Retina (tissue), 1 donor: ENCODE measurements around the gene HNRNPA2B1.
"Not testable (repeated sequence)": the region's sequence is repeated elsewhere in the genome, so short reads cannot be mapped to it uniquely, and the experiment has no call there.

Experiments used
- DNase-seq: peaks from one replicate; pipeline ENCODE4 v3.0.0-alpha.2; 2016

The HNRNPA2B1 gene

DNA sequence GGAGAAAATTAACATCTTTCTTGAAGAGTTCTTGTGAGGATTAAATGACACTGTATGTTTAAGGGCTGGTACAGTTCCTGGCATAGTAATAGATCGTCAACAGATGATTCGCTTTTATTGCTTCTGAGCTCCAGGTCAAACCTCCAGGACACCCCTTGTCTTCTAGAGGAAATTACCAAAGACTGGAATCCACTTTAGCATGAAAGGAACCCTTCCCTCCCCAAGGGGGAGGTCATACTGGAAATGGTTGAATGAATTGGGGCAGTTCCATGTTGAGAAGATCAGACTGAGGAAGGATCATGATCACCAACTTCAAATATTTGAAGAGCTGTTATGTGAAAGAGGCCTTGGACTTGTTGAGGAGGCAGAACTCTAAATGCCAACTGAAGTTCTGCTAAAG, 39.6 kb downstream of the HNRNPA2B1 start:
- DNase-seq, result no peak

DNA sequence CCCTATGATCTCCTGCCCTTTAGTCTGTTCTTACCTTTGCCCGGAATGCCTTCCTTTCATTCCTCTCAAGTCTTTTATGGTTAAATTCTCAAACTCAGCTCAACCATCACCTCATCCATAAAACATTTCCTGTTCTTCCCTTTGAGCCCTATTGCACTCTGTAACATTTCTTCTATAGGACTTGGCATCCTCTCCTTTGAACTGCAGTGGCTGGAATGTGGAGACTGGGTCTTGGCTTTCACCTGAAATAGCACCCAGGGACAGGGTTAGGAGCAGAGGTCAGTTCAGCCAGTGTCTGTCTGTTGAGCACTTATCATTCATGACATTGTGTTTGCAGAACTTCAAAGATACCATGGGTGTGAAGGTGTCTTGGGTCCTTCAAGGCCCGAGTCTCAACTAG, 41.3 kb downstream of the HNRNPA2B1 start:
- DNase-seq, result no peak

DNA sequence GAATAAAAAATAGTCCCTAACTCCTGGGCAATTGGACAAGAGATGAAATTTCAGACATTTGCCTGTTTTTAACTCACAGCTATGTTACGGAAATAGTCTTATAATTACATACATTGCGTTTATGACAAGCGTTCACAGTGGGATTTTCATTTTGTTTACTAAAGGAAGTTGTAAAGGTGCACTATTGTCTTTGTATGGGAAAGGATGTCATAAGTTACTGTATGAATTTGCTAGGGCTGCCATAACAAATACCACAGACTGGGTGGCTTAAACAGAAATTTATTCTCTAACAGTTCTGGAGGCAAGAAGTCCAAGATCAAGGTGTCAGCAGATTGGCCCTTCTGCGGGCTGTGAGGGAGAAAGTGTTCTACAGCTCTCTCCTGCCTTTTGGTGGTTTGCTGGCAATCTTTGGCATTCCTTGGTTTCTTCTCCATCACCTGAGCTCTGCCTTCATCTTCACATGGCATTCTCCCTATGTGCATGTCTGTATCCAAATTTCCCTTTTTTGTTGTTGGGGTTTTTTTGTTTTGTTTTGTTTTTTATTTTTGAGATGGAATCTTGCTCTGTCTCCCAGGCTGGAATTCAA, 42.9 kb downstream of the HNRNPA2B1 start:
- DNase-seq, result no peak

DNA sequence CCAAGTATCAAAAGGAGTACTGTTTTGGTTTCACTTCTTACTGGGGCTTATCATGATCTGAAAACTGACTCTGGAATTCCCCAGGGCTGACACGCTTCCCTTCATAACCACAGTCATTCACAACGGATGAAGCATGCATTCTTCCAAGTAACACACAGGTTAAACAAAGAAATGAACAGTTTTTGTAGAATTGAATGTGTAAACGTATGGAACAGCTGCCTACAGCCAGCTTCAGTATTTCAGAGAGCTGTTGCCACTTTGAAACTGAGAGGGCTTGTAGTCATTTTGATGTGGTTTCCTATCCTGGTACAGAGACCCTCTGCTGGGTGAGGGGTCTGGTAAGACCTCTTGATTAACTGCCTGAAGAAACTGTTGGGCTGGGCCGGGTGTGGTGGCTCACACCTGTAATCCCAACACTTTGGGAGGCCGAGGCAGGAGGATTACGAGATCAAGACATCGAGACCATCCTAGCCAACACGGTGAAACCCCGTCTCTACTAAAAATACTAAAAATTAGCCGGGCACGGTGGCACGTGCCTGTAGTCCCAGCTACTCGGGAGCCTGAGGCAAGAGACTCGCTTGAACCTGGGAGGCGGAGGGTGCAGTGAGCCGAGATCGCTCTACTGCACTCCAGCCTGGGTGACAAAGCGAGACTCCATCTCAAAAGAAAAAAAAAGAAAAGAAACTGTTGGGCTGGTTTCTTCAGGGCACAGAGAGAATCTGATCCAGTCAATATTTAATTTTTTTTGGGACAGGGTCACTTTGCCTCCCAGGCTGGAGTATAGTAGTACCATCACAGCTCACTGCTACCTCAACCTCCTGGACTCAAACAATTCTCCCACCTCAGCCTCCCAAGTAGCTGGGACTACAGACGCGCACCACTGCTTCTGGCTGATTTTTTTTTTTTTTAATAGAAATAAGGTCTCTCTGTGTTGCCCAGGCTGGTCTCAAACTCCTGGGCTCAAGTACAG, 43.8 kb downstream of the HNRNPA2B1 start:
- DNase-seq, result no peak

DNA sequence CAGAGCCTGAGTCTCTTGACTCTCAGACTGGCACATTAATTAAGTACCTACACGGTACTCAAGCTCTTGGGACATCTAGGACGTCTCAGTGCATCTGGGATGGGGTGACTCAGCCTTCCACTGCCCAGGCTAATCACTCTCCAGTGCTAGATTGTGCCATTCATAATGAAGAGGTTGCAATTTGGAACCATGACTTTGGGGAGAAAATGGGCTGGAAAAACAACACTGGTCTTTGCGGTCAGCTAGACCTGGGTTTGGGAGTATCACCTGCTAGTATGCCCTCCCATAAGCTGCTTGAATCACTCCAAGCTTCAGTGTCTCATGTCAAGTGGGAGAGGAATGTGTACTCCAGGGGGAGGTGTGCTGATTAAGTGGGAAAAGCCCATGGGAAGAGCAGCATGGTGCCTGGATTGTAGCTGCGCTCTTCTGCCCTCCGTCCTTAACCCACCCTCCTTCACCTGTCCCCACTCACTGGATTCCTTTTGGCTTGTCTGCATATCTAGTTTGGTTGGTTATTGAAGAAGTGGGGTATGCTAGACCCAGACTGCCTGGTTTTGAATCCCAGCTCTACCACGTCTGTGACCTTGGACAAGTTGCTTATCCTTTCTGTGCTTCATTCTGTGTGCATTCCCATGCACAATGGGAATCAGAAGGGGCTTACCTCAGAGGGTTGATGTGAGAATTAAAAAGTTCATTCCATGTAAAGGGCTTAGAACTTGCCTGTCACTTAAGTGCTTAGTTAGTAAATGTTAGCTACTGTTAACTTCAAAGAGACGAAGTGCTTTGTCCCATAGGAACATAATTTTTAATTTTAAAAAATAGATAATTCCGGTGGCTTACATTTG, 44.8 kb downstream of the HNRNPA2B1 start:
- no peak for DNase-seq

DNA sequence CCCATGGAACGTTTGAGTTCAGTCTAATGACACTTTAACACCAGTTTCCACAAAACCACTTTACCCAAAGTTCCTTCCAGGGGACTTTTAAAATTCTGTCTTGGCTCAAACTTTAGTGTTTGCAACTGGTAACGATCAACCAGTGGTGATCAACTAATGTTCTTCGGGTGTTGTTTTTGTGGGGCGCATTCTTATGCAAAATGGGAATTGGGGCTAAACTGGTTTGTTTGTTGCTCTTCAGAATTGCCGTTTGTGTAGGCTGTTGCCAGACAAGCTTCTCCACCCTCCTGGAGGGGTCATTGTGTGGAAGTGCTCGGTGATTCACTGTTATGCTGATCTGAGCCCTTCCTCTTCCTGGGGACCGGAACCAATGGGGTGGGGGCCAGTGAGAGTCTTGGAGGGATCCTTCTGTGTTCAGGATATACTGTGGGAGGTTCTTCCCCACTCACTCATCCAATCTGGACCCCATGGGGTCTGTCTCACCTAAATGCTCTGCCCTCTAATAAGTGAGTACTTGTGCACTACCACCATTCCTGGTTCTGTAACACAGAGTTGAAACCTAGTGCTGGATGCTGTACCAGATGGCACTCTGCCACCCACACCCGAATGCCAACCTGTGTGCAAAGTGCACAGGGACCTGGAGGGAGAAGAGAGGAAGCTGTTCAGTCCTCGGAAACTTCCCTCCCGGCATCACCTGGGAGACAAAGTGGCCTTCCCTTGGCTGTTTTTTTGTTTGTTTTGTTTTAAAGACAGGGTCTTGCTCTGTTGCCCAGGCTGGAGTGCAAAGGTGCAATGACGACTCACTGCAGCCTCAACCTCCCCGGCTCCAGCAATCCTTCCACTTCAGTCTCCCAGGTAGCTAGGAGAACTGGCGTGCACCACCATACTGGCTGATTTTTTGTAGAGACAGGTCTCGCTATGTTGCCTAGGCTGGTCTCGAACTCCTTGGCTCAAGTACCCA, 46.4 kb downstream of the HNRNPA2B1 start:
- DNase-seq, result no peak

DNA sequence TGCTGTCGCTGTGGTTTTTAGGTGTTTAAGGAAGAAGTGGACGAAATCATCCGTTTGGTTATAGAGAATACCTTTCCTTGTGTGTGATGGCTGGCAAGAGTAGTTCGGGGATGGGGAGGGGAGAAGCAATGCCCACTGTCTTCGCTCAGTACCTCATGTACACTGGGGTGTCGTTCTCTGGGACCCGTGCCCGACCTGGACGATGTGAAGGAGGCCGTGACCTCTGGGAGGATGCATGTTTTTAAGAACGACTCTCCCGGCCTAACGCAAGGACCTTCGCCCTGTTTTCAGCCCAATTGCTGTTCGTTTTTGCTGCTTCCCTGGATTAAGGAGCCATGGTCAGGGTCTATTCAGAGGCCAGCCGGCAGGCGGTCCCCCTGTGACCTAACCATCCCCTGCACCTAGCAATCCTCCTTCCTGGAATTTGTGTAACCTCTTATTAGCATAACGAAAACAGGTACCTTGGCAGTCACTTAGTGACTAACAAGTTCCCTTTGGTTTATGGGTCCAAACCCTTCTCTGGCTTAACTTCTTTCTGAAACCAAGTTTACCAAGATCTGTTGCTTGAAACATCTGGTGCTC, 47.2 kb downstream of the HNRNPA2B1 start:
- no peak for DNase-seq

DNA sequence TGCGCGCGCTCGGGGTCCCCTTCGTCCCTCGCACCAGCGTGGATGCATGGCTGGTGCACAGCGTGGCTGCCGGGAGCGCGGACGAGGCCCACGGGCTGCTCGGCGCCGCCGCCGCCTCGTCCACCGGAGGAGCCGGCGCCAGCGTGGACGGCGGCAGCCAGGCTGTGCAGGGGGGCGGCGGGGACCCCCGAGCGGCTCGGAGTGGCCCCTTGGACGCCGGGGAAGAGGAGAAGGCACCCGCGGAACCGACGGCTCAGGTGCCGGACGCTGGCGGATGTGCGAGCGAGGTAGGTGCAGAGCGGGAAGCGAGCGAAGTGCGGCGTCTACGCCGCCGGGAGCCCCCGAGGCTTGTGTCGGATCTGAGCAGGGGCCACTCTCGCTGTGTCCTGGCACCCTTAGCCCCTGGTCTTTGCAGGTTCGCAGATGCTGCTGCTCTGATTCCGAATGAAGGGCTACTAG, 47.7 kb downstream of the HNRNPA2B1 start:
- DNase-seq, result peak; percentile 62

DNA sequence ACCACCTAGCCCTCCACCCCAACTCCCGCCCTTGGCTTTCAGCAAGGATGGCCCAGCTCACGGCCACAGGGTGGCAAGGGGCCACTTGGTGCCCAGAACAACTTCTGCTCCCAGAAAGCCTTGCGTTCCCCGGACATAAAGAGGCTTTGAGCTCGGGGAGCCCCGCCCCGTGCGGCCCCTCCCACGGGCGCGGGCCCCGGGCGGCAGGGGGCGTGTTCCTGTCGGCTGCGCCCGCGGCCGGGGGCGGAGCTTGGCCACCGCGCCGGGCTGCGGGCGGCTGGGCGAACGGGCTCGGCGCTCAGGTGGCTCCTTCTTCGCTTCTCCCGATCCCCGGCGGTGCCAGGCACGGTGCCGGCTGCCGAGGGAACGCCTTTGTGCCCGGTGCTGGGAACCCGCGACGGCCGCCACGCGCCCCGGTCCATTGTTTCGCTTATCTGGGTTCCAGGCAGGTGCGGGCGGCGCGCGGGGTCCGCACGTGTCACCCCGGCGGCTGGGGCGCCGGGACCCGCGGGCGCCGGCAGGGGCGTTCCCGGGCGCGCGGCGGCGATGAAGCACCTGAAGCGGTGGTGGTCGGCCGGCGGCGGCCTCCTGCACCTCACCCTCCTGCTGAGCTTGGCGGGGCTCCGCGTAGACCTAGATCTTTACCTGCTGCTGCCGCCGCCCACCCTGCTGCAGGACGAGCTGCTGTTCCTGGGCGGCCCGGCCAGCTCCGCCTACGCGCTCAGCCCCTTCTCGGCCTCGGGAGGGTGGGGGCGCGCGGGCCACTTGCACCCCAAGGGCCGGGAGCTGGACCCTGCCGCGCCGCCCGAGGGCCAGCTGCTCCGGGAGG, 48.4 kb downstream of the HNRNPA2B1 start, which contains the start of gene NFE2L3:
NFE2L3 (plus strand) TSS at position 246 of the 829 bp plus-strand sequence; CDS start at position 547, 301 bp downstream.
- DNase-seq, result peak; percentile 76

DNA sequence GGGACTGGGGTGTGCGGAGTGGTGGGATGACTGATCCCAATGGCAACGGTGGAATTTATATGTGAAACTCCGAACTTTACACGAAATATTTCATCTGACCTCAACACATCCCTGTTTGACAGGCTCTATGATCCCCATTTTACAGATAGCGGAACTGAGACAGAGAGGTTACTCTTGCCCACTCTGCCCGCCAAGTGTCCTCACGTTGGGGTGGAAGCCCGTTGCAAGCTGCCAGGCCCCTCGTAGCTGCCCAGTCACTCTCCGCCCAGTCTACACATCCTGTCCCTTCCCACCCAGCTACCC, 48.9 kb downstream of the HNRNPA2B1 start:
- DNase-seq, result no peak

DNA sequence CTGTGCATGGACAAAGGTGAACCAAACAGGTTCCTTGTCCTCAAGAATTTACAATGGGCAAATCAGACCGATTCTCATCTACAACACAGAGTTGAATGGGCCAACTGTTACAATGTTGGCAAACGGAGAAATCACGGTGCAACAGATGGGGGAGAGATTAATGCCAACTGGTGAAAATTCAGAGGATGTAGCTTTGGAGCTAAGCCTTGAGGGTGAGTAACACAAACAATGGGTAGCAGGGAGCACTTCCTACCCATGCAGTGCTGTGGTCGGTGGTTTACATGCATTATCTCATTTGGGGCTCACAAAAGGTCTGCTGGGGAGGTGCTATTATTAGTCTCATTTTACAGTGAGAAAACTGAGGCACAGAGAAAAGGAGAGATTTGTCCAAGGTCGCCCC, 49.5 kb downstream of the HNRNPA2B1 start:
- no peak for DNase-seq

DNA sequence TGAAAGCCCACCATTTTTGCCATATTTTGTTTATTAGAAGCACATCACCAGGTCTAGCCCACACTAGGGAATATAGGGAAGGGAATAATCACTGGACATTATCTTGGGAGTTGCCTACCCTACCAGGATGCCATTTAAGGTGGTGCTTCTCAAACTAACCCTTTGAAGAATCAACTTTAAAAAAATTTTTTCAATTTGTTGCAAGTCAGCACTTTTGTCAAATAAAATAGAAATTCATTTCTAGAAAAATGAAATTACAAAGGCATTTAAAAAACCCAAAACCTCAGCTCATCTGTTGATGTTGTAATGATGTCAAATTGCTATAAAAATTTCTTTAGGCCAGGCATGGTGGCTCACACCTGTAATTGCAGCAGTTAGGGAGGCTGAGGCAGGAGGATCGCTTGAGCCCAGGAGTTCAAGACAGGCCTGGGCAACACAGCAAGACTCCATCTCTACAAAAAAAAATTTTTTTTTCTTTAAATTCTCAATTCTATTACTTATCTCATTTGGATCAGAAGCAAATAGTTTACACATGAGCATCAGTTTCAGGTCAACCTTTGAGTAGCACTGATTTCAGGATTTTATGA, 51.1 kb downstream of the HNRNPA2B1 start:
- no peak for DNase-seq

DNA sequence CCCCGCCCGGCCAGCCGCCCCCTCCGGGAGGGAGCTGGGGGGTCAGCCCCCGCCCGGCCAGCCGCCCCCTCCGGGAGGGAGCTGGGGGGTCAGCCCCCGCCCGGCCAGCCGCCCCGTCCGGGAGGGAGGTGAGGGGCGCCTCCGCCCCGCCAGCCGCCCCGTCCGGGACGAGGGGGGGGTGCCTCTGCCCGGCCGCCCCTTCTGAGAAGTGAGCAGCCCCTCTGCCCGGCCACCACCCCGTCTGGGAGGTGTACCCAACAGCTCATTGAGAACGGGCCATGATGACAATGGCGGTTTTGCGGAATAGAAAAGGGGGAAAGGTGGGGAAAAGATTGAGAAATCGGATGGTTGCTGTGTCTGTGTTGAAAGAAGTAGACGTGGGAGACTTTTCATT, 52.2 kb downstream of the HNRNPA2B1 start:
- DNase-seq, result not testable (repeated sequence)

DNA sequence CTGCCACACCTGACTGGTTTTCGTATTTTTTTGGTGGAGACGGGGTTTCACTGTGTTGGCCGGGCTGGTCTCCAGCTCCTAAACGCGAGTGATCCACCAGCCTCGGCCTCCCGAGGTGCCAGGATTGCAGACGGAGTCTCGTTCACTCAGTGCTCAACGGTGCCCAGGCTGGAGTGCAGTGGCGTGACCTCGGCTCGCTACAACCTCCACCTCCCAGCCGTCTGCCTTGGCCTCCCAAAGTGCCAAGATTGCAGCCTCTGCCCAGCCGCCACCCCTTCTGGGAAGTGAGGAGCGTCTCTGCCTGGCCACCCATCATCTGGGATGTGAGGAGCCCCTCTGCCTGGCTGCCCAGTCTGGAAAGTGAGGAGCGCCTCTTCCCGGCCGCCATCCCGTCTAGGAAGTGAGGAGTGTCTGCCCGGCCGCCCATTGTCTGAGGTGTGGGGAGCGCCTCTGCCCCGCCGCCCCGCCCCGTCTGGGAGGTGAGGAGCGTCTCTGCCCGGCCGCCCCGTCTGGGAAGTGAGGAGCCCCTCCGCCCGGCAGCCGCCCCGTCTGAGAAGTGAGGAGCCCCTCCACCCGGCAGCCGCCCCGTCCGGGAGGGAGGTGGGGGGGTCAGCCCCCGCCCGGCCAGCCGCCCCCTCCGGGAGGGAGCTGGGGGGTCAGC, 52.8 kb downstream of the HNRNPA2B1 start:
- DNase-seq, result not testable (repeated sequence)

DNA sequence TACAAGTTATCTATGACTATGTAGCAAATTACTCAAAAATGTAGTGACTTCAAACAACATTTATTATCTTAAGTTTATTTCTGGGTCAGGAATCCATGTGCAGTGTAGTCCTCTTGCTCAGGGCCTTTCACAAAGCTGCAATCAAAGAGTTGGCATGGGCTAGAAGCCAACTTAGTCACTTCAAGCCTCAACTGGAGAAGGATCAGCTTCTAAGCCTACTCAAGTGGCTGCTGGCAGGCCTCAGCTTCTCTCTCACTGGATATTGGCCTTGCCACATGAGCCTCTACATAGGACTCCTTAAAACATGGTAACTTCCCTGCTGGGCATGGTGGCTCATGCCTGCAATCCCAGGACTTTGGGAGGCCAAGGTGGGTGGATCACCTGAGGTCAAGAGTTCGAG, 53.5 kb downstream of the HNRNPA2B1 start:
- no peak for DNase-seq

DNA sequence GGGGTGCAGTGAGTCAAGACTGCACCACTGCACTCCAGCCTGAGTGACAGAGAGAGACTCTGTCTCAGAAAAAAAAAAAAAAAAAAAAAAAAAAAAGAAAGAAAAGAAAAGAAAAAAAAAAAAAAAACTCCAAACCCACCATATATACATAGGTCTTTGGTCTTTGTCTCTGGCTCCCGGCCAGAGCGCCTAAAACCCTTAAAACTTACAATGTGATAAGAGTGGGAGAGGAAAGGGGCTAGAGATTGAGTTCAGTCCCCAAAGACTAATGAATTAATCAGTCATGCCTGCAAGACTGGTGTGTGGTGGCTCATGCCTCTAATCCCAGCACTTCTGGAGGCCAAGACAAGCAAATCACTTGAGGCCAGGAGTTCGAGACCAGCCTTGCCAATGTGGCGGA, 55.3 kb downstream of the HNRNPA2B1 start:
- DNase-seq, result no peak

DNA sequence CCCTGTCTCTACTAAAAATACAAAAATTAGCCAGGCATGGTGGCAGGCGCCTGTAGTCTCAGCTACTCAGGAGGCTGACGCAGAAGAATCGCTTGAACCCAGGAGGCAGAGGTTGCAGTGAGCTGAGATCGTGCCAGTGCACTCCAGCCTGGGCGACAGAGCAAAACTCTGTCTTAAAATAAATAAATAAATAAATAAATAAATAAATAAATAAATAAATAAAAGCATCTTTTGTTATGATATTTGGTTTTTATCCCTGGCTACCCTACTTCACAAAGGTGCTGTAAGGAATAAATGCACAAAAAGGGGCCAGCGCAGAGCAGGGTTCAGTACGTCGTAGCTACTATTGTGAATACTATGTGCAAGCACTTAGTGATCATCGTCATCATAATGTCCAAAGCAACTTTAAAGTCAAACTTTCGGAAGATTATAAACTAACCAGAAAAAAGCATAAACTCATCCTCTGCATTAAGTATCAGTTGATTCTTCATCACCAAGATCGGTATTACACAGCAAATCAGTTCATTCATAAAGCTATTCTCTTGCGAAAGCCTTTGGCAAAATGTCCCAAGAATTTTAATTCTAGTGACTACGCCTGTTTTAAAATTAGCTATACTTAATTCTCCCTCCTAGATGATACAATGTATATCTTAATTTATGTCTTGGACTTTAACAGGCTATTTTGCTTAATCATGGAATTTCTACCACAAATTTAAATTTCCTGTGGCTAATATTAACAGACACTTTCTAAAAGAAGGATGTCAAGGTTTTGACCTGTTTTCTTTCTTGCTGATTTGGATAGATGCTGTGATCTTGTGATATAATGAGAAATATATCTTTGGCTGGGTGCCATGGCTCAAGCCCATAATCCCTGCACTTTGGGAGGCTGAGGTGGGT, 56.1 kb downstream of the HNRNPA2B1 start:
- no peak for DNase-seq

DNA sequence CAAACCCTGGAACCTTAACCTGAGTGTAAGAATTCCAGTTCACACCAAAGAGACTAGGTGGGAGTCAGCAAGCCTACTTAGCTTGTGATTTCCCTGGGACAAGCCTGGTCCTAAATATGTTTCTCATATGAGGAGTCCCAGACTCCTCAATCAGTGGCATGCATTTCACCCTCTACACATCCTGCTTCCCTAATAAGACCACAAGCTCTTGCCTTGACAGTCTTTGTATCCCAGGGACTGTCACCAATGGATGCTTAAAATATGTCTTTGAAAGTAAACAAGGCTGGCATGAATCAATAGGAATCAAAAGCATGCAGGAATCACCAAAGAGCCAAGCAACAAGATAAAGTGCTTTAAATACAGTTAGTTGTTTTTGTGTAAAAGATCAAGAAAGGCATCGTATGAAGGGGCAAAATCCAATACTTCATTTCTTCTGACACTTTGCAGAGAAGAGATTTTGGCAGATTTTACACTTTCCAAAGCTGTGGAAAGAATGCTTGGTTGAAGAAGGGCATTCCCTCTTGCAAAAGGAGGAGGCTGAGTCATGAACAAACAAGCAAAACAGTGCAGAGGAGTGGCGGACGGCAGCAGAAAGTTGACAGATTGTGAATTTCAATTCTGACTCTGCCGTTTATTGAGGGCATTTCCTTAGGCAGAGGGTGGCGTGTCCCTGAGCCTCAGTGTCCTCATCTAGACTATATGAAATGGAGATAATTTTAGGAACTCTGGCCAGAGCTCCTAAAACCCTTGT, 57.1 kb downstream of the HNRNPA2B1 start:
- DNase-seq, result no peak
